Left forelimb (tissue), 1 donor: ENCODE results near the gene TCEAL1.

Experiments
- DNase-seq: peaks from one replicate; pipeline ENCODE4 v3.0.0-alpha.2; 2018; ENCODE audit warnings: low spot score

Gene TCEAL1

DNA sequence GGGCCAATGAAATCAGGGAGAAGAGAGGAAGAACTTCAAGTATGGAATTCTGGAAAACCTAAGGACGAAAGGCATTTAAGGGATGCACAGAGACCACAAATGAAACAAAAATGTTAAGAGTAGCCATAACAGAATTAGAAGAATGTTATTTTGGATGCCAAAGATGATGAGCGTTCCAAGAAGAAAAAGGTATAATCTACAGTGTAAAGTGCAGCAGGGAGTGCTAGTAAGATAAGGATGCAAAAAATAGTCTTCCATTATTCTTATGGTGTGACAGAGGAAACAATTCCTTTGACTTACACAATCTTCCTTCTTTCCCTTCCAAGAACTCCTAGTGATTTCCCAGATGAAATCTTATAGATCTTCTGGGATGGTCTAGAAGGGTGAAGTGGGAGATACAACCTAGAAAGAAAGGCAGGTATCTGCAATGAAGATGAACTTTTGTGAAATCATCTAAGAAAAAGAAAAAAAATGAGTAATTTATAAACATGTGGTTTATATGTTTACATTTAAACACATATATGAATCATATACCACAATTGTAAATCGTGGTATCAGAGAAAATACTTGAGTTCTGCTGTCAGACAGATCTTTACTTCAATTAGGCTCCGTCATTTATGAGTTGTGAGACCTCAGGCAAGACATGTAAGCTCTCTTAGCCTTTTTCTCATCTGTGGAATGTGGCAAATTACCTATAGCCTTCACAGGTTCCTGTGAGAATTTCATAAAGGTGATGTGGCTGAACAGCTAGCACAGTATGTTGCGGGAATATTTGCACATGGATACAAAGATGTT is 49.6 kb downstream of the TCEAL1 start:
- no peak for DNase-seq
